Colonic mucosa (tissue), 4 donors: Measurements from ENCODE around the gene EDEM2. TPM values are rescaled to one million over a fixed set of nuclear protein-coding genes. Genes with fewer than 3 reads are reported as not detected.
"Not testable (repeated sequence)": the region's sequence is repeated elsewhere in the genome, so short reads cannot be mapped to it uniquely, and the experiment has no call there.

ENCODE experiments used
- DNase-seq: peaks from one replicate; pipeline ENCODE4 v3.0.0-alpha.2; 2020
- H3K27ac ChIP-seq: fragments of 200-600 bp; one replicate; pipeline ENCODE4 v1.8.0; 2021
- H3K27me3 ChIP-seq: fragments of 200-600 bp; one replicate; pipeline ENCODE4 v1.8.0; 2021
- H3K36me3 ChIP-seq: fragments of 200-600 bp; one replicate; pipeline ENCODE4 v1.8.0; 2021
- H3K4me1 ChIP-seq: fragments of 200-600 bp; one replicate; pipeline ENCODE4 v1.8.0; 2021; ENCODE audit warnings: mild to moderate bottlenecking
- H3K4me3 ChIP-seq: fragments of 200-600 bp; one replicate; pipeline ENCODE4 v1.8.0; 2021
- H3K9ac ChIP-seq, 2 donors: one replicate each; pipeline ENCODE4 v1.7.0; 2013; ENCODE audit warnings: control low read depth in 2 of 2, low read depth in 2 of 2, low read length in 2 of 2
- H3K9me3 ChIP-seq: fragments of 200-600 bp; one replicate; pipeline ENCODE4 v1.8.0; 2021
- CTCF ChIP-seq: fragments of 200-600 bp; IDR thresholded peaks from one replicate; pipeline ENCODE4 v1.8.0; 2022; ENCODE audit warnings: antibody characterized with exemption, mild to moderate bottlenecking
- intact Hi-C: fragments of 100-400 bp; cut with DNase I; formaldehyde crosslinking; loops from one replicate; pipeline ENCODE4 v1.14.1; 2022
- total RNA-seq, 2 donors: library from RNA; stranded (reverse); fragmentation: NEBNext Ultra II Directional in 1 of 2; extraction: Animal tissue kit (Norgen Biotek cat#: 25700) in 1 of 2; gene quantifications; one replicate each; pipeline ENCODE4 v1.2.1, GENCODE V29; 2021
- donor health status: healthy.
- donor health status: DM: no; HTN: no; CAD: no.
- donor health status: DM: no; HTN: no; CAD: no.

EDEM2 gene
- total RNA-seq, 2 donors from 2014 or later = 28.0 to 36.0 TPM

GRCh38 chr20:35190556-35190955, 43.4 kb upstream of the EDEM2 start:
- Histone ChIP-seq H3K9me3 (no peaks in the 10 kb centered on the region), H3K27ac (no peak overlapping the region), H3K4me3 (no peak overlapping the region), H3K9ac (no peak overlapping the region), H3K4me1 (no peaks in the 10 kb centered on the region), H3K36me3 (no peaks in the 10 kb centered on the region), H3K27me3 (no peaks in the 10 kb centered on the region)
- intact Hi-C loops = no loop called here
- DNase-seq = no peak
- no peak for TF ChIP-seq CTCF

- H3K27ac ChIP-seq, H3K9ac ChIP-seq, H3K36me3 ChIP-seq, H3K4me1 ChIP-seq, H3K27me3 ChIP-seq, H3K4me3 ChIP-seq, DNase-seq, H3K9me3 ChIP-seq, intact Hi-C loops: not testable (repeated sequence)
Measured at GRCh38 chr20:35189223-35189622, 42.1 kb upstream of the EDEM2 start.

- Histone ChIP-seq H3K27me3 (no peaks in the 10 kb centered on the region), H3K9ac (no peak overlapping the region), H3K27ac (no peak overlapping the region), H3K9me3 (no peaks in the 10 kb centered on the region), H3K4me1 (no peaks in the 10 kb centered on the region), H3K4me3 (no peak overlapping the region), H3K36me3 (no peaks in the 10 kb centered on the region)
- TF ChIP-seq CTCF = no peak
- DNase-seq = no peak
- intact Hi-C loops = no loop called here
Measured at GRCh38 chr20:35187584-35188190, 40.6 kb upstream of the EDEM2 start.

- intact Hi-C loops, H3K9ac ChIP-seq, H3K27me3 ChIP-seq, H3K4me1 ChIP-seq, DNase-seq, H3K36me3 ChIP-seq, H3K9me3 ChIP-seq, H3K4me3 ChIP-seq, H3K27ac ChIP-seq: not testable (repeated sequence)
Measured at GRCh38 chr20:35186691-35187289, 39.7 kb upstream of the EDEM2 start.

- Histone ChIP-seq H3K9me3 (no peaks in the 10 kb centered on the region), H3K9ac (no peak overlapping the region), H3K27ac (no peak overlapping the region), H3K27me3 (no peaks in the 10 kb centered on the region), H3K36me3 (no peaks in the 10 kb centered on the region), H3K4me1 (no peaks in the 10 kb centered on the region), H3K4me3 (no peak overlapping the region)
- no peak for DNase-seq
- intact Hi-C loops = no loop called here
- no peak for TF ChIP-seq CTCF
Measured at GRCh38 chr20:35181731-35182130, 34.6 kb upstream of the EDEM2 start.

GRCh38 chr20:35180266-35180665, 33.1 kb upstream of the EDEM2 start:
- Histone ChIP-seq H3K9ac (no peak overlapping the region), H3K4me3 (no peak overlapping the region), H3K27me3 (no peaks in the 10 kb centered on the region), H3K27ac (no peak overlapping the region), H3K9me3 (no peaks in the 10 kb centered on the region), H3K36me3 (no peaks in the 10 kb centered on the region), H3K4me1 (no peaks in the 10 kb centered on the region)
- intact Hi-C loops = no loop called here
- no peak for TF ChIP-seq CTCF
- no peak for DNase-seq
